GM19468 (cell line): Measurements from ENCODE around the gene GPR39.

Experiments
- ATAC-seq: cut with Tn5 transposase; IDR thresholded peaks from one replicate; pipeline ENCODE4 v1.9.1; 2021; ENCODE audit warnings: mild to moderate bottlenecking, moderate library complexity, moderate number of reproducible peaks; ENCODE audit not compliant: unreplicated experiment; ENCODE audit errors: extremely low read depth

Gene GPR39

GRCh38 chr2:132407784-132408183, 8.8 kb upstream of the GPR39 start:
- no peak for ATAC-seq

- ATAC-seq, result no peak
These were observed 4.6 kb upstream of the GPR39 start for GRCh38 chr2:132412021-132412420.

- ATAC-seq, result no peak
These were observed 2.5 kb upstream of the GPR39 start for GRCh38 chr2:132414081-132414480.

- ATAC-seq, result no peak
These were observed 1.2 kb upstream of the GPR39 start for GRCh38 chr2:132415256-132415914.

- ATAC-seq, result no peak
These were observed 486 bp upstream of the GPR39 start for GRCh38 chr2:132415915-132416722.

- no peak for ATAC-seq
These were observed 928 bp downstream of the GPR39 start for GRCh38 chr2:132417430-132418035.

- no peak for ATAC-seq
These were observed 2.6 kb downstream of the GPR39 start for GRCh38 chr2:132419235-132419634.

- ATAC-seq, result no peak
These were observed 3.3 kb downstream of the GPR39 start for GRCh38 chr2:132419941-132420340.

- ATAC-seq, result no peak
These were observed 4.5 kb downstream of the GPR39 start for GRCh38 chr2:132420816-132421805.

- ATAC-seq, result no peak
These were observed 6.1 kb downstream of the GPR39 start for GRCh38 chr2:132422736-132423135.

- no peak for ATAC-seq
These were observed 8.0 kb downstream of the GPR39 start for GRCh38 chr2:132424526-132425121.

GRCh38 chr2:132426033-132426432, 9.4 kb downstream of the GPR39 start:
- ATAC-seq, result no peak

- no peak for ATAC-seq
These were observed 10.1 kb downstream of the GPR39 start for GRCh38 chr2:132426656-132427055.

- ATAC-seq, result no peak
These were observed 12.7 kb downstream of the GPR39 start for GRCh38 chr2:132429351-132429750.

GRCh38 chr2:132429941-132430573, 13.5 kb downstream of the GPR39 start:
- ATAC-seq, result no peak

- no peak for ATAC-seq
These were observed 14.3 kb downstream of the GPR39 start for GRCh38 chr2:132430895-132431294.

GRCh38 chr2:132437852-132438669, 21.5 kb downstream of the GPR39 start:
- no peak for ATAC-seq

- ATAC-seq, result no peak
These were observed 22.1 kb downstream of the GPR39 start for GRCh38 chr2:132438691-132439090.
